CD4-positive, alpha-beta T cell (primary cell): ENCODE results near the gene CHIC2. TPM values are rescaled to one million over a fixed set of nuclear protein-coding genes. Genes with fewer than 3 reads are reported as not detected.
A peak's percentile ranks its signal among the peaks of the same experiment; 100 is the strongest.

Source experiments
- ATAC-seq: fragments of 200-7000 bp; cut with Tn5 transposase; one replicate; pipeline ENCODE4 v1.10.0; 2022; ENCODE audit warnings: mild to moderate bottlenecking; ENCODE audit not compliant: poor library complexity
- CTCF ChIA-PET: fragments of 350-600 bp; sonication (Branson Sonifier 250); formaldehyde crosslinking; loops from one replicate; lab custom pipeline; 2021; ENCODE audit warnings: antibody characterized with exemption, inconsistent platforms; lab: Charles Lee
- POLR2A ChIA-PET: fragments of 350-600 bp; sonication (Branson Sonifier 250); formaldehyde crosslinking; loops from one replicate; lab custom pipeline; 2021; ENCODE audit warnings: antibody characterized with exemption, inconsistent platforms; lab: Charles Lee
- DNase-seq, 14 experiments: peaks; one replicate each; pipeline ENCODE4 v3.0.0-alpha.2; 2013 to 2020; ENCODE audit warnings: mixed read lengths in 2 of 14
- H3K27ac ChIP-seq, 2 donors: one replicate each; pipeline versions ENCODE4 v1.5.1 to v1.7.0; 2013; ENCODE audit warnings: low read length in 2 of 2, low read depth in 1 of 2, mild to moderate bottlenecking in 1 of 2
- H3K27me3 ChIP-seq, 2 experiments: 1 replicate in 1 of 2; 2 replicates in 1 of 2; pipeline versions ENCODE4 v1.6.1 to v1.7.0; 2013; ENCODE audit warnings: low read length in 2 of 2, control low read depth in 1 of 2, mild to moderate bottlenecking in 1 of 2, moderate library complexity in 1 of 2; ENCODE audit not compliant: insufficient read depth in 2 of 2, control insufficient read depth in 1 of 2
- H3K36me3 ChIP-seq: one replicate; pipeline ENCODE4 v1.6.1; 2013; ENCODE audit warnings: low read length, control low read depth; ENCODE audit not compliant: insufficient read depth
- H3K4me1 ChIP-seq: one replicate; pipeline ENCODE4 v1.6.1; 2013; ENCODE audit warnings: low read length, control low read depth; ENCODE audit not compliant: insufficient read depth
- H3K4me3 ChIP-seq: one replicate; pipeline ENCODE4 v1.5.1; 2013; ENCODE audit warnings: mild to moderate bottlenecking, low read length, moderate library complexity
- H3K9me3 ChIP-seq, 2 experiments: 1 replicate in 1 of 2; 2 replicates in 1 of 2; pipeline versions ENCODE4 v1.6.1 to v1.7.0; 2013; ENCODE audit warnings: low read length in 2 of 2, mild to moderate bottlenecking in 2 of 2, control low read depth in 1 of 2, moderate library complexity in 1 of 2; ENCODE audit not compliant: control insufficient read depth in 1 of 2, insufficient read depth in 1 of 2
- H3K27ac Mint-ChIP-seq: one replicate; pipeline ENCODE4 v1.8.0; 2020; ENCODE audit warnings: mixed read lengths
- H3K27me3 Mint-ChIP-seq: one replicate; pipeline ENCODE4 v1.8.0; 2021; ENCODE audit warnings: mixed read lengths
- H3K36me3 Mint-ChIP-seq: one replicate; pipeline ENCODE4 v1.8.0; 2021; ENCODE audit warnings: low read depth, mixed read lengths
- H3K4me1 Mint-ChIP-seq: one replicate; pipeline ENCODE4 v1.8.0; 2021; ENCODE audit warnings: low read depth, mixed read lengths
- H3K4me3 Mint-ChIP-seq: one replicate; pipeline ENCODE4 v1.8.0; 2020; ENCODE audit warnings: mild to moderate bottlenecking, mixed read lengths
- H3K9me3 Mint-ChIP-seq: one replicate; pipeline ENCODE4 v1.8.0; 2020; ENCODE audit warnings: mixed read lengths
- CTCF ChIP-seq: fragments of 200-600 bp; IDR thresholded peaks from one replicate; pipeline ENCODE4 v1.8.0; 2022; ENCODE audit warnings: antibody characterized with exemption, mild to moderate bottlenecking
- intact Hi-C, 2 experiments: fragments of 100-400 bp; cut with DNase I in 1 of 2; cut with micrococcal nuclease in 1 of 2; formaldehyde crosslinking; loops; one replicate each; pipeline versions ENCODE4 v1.15.1 to v1.9.0; 2023 to 2025; cut with DNase I, micrococcal nuclease
- total RNA-seq, 174 experiments: library from RNA in 2 of 174; stranded (reverse) in 2 of 174; gene quantifications; one replicate each; pipeline ENCODE4 v1.2.3 and lab custom pipeline; 2021 to 2026

CHIC2 gene
- total RNA-seq, 2 experiments from 2014 or later: 53.8 to 59.2 TPM

- no peak for DNase-seq
- TF ChIP-seq CTCF: no peak
- intact Hi-C loops: no loop called here
- Histone ChIP-seq H3K9me3 (no peaks in the 10 kb centered on the region), H3K27me3 (no peaks in the 10 kb centered on the region), H3K27ac (no peak overlapping the region), H3K36me3 (peaks cover 22% of the 10 kb centered on the region), H3K4me1 (no peaks in the 10 kb centered on the region), H3K4me3 (no peak overlapping the region)
- CTCF ChIA-PET: no interaction called here
- POLR2A ChIA-PET: interaction anchor here (1.0 kb wide), 1 partner anchor 19 kb away, joined by 3 read pairs; no protein-coding TSS in a partner anchor
- Mint-ChIP-seq H3K27ac (no peak overlapping the region), H3K27me3 (no peaks in the 10 kb centered on the region), H3K4me3 (no peak overlapping the region), H3K9me3 (no peaks in the 10 kb centered on the region), H3K4me1 (peaks cover 6% of the 10 kb centered on the region), H3K36me3 (peaks cover 73% of the 10 kb centered on the region)
- ATAC-seq: no peak
These were observed 57.6 kb downstream of the CHIC2 start for GRCh38 chr4:54006755-54007154.

GRCh38 chr4:54005475-54005874 is 58.9 kb downstream of the CHIC2 start:
- ATAC-seq (no peak), DNase-seq (peak in 1 of 14 experiments; percentile 13)
- Mint-ChIP-seq H3K27ac (no peak overlapping the region), H3K36me3 (peaks cover 68% of the 10 kb centered on the region), H3K4me3 (no peak overlapping the region), H3K4me1 (peaks cover 4% of the 10 kb centered on the region), H3K9me3 (no peaks in the 10 kb centered on the region), H3K27me3 (no peaks in the 10 kb centered on the region)
- CTCF ChIA-PET: no interaction called here
- Histone ChIP-seq H3K27me3 (no peaks in the 10 kb centered on the region), H3K27ac (no peak overlapping the region), H3K9me3 (no peaks in the 10 kb centered on the region), H3K36me3 (peaks cover 25% of the 10 kb centered on the region), H3K4me3 (no peak overlapping the region), H3K4me1 (no peaks in the 10 kb centered on the region)
- TF ChIP-seq CTCF: no peak
- intact Hi-C loops: no loop called here
- POLR2A ChIA-PET: no interaction called here

GRCh38 chr4:54004463-54004862 is 59.9 kb downstream of the CHIC2 start:
- POLR2A ChIA-PET: no interaction called here
- intact Hi-C loops: no loop called here
- Histone ChIP-seq H3K36me3 (peaks cover 22% of the 10 kb centered on the region), H3K4me1 (no peaks in the 10 kb centered on the region), H3K9me3 (no peaks in the 10 kb centered on the region), H3K27ac (no peak overlapping the region), H3K27me3 (no peaks in the 10 kb centered on the region), H3K4me3 (no peak overlapping the region)
- H3K27ac Mint-ChIP-seq: no peak overlapping the region
- no peak for DNase-seq
- no peaks in the 10 kb centered on the region for H3K9me3 Mint-ChIP-seq
- H3K4me1 Mint-ChIP-seq: peaks cover 2% of the 10 kb centered on the region
- CTCF ChIA-PET: interaction anchor here (2.2 kb wide), 1 partner anchor 10 kb away, joined by 6 read pairs; no protein-coding TSS in a partner anchor
- peaks cover 64% of the 10 kb centered on the region for H3K36me3 Mint-ChIP-seq
- no peak overlapping the region for H3K4me3 Mint-ChIP-seq
- H3K27me3 Mint-ChIP-seq: no peaks in the 10 kb centered on the region
- no peak for ATAC-seq
- TF ChIP-seq CTCF: no peak
